Measurements from ENCODE around the gene EFCAB7. TPM values are rescaled to one million over a fixed set of nuclear protein-coding genes. Genes with fewer than 3 reads are reported as not detected.

EFCAB7 gene
- 2.8 and 5.2 TPM in 2 replicates for total RNA-seq

GRCh38 chr1:63522891-63523728 lies at the start of gene EFCAB7, which contains the start of gene ITGB3BP:
EFCAB7 (plus strand) TSS chr1:63523525; CDS start chr1:63525573, 2,048 bp downstream.
ITGB3BP (minus strand) TSS chr1:63523225; CDS start chr1:63523133, 92 bp downstream.

GRCh38 chr1:63593303-63593885 lies 70.1 kb downstream of the EFCAB7 start, which contains the start of gene PGM1:
PGM1 (plus strand) TSS chr1:63593411; CDS start chr1:63593489, 78 bp downstream.

Small RNAs within 50 kb of the gene (small RNA-seq; reads per million reads assigned to genes)
- gene RF02105 (ENCODE audit: low replicate concordance) (not detected), gene RF02106 (ENCODE audit: low replicate concordance) (not detected), gene RF02107 (ENCODE audit: low replicate concordance) (not detected), gene RF02108 (ENCODE audit: low replicate concordance) (not detected), gene RF02109 (ENCODE audit: low replicate concordance) (not detected), gene RF02110 (ENCODE audit: low replicate concordance) (not detected), gene RN7SL488P (ENCODE audit: low replicate concordance) (not detected), gene RNU7-123P (ENCODE audit: low replicate concordance) (not detected)

Other genes starting within 250 kb of the EFCAB7 start
- gene FOXD3, start 201.0 kb upstream of the EFCAB7 start, total RNA-seq: not detected in 2 replicates
- gene ALG6, start 155.9 kb upstream of the EFCAB7 start, total RNA-seq: 3.1 and 12.5 TPM in 2 replicates
- 11.4 and 23.2 TPM in 2 replicates for gene ITGB3BP, start 300 bp upstream of the EFCAB7 start, total RNA-seq
- 47.5 and 75.3 TPM in 2 replicates for gene PGM1, start 69.9 kb downstream of the EFCAB7 start, total RNA-seq

Data from placental pericyte (primary cell).